HFFc6 (cell line): Measurements from ENCODE around the gene IRF2BPL. TPM values are rescaled to one million over a fixed set of nuclear protein-coding genes. Genes with fewer than 3 reads are reported as not detected.
"Not testable (repeated sequence)": the region's sequence is repeated elsewhere in the genome, so short reads cannot be mapped to it uniquely, and the experiment has no call there.

Experiments used
- DNase-seq: peaks from one replicate; pipeline ENCODE4 v3.0.0-alpha.2; 2018
- H3K27ac Mint-ChIP-seq: 2 replicates; pipeline ENCODE4 v1.8.0; 2020; ENCODE audit warnings: mild to moderate bottlenecking, mixed read lengths
- H3K27me3 Mint-ChIP-seq: 2 replicates; pipeline ENCODE4 v1.8.0; 2021; ENCODE audit warnings: mild to moderate bottlenecking, moderate library complexity, mixed read lengths; ENCODE audit not compliant: insufficient read depth
- H3K36me3 Mint-ChIP-seq: 2 replicates; pipeline ENCODE4 v1.8.0; 2021; ENCODE audit warnings: low read depth, mixed read lengths
- H3K4me1 Mint-ChIP-seq: 2 replicates; pipeline ENCODE4 v1.8.0; 2020; ENCODE audit warnings: low read depth, mixed read lengths
- H3K4me3 Mint-ChIP-seq: 2 replicates; pipeline ENCODE4 v1.8.0; 2020; ENCODE audit warnings: mild to moderate bottlenecking, moderate library complexity, mixed read lengths
- H3K9me3 Mint-ChIP-seq: 2 replicates; pipeline ENCODE4 v1.8.0; 2020; ENCODE audit warnings: mild to moderate bottlenecking, mixed read lengths
- total RNA-seq, 6 experiments: library from RNA; stranded (reverse); fragmentation: NEBNext Ultra II Directional; extraction: Animal tissue kit (Norgen Biotek cat#: 25700); gene quantifications; 2 replicates in 1 of 6; 3 replicates in 5 of 6; pipeline ENCODE4 v1.2.3, GENCODE V29; 2021
- TF ChIP-seq, protein P1 (sequence below): fragments of 200-600 bp; sonication (generic); IDR thresholded peaks from 2 replicates; pipeline ENCODE4 v1.5.0; 2021; ENCODE audit warnings: antibody characterized with exemption, mild to moderate bottlenecking

The IRF2BPL gene
- total RNA-seq, 6 experiments from 2014 or later: 37.1 to 46.3 (median 38.3) TPM

DNA sequence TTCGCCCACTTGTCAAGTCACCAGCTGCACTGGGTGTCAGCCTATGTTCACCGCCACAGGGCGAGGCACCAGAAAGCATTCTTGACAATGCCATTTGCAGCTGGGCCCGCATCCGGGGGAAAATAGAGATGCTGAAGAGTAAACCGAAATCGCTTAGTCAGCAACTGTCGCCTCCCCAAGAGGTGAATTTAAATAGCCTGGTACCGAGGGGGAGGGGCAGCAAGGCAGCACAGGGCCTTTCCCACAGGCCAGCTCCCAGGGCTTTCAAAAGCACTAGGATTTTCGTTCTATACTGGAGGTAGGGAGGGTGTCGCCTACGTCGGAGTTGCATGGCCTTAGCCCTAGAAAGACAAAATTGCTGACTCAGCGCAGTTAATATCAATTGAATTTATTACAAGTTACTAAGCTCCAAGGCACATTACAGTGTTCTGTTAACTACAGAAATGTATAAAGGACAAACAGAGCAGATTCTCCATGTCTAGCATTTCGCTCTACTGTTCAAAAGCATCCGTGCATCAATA, 4.3 kb downstream of the IRF2BPL start:
- no peak for DNase-seq
- H3K27ac Mint-ChIP-seq: peak overlapping the region; percentile 83
- TF ChIP-seq, protein P1, sequence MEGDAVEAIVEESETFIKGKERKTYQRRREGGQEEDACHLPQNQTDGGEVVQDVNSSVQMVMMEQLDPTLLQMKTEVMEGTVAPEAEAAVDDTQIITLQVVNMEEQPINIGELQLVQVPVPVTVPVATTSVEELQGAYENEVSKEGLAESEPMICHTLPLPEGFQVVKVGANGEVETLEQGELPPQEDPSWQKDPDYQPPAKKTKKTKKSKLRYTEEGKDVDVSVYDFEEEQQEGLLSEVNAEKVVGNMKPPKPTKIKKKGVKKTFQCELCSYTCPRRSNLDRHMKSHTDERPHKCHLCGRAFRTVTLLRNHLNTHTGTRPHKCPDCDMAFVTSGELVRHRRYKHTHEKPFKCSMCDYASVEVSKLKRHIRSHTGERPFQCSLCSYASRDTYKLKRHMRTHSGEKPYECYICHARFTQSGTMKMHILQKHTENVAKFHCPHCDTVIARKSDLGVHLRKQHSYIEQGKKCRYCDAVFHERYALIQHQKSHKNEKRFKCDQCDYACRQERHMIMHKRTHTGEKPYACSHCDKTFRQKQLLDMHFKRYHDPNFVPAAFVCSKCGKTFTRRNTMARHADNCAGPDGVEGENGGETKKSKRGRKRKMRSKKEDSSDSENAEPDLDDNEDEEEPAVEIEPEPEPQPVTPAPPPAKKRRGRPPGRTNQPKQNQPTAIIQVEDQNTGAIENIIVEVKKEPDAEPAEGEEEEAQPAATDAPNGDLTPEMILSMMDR: no peak
- peak overlapping the region; percentile 92 for H3K4me3 Mint-ChIP-seq
- H3K9me3 Mint-ChIP-seq: no peaks in the 10 kb centered on the region
- peaks cover 22% of the 10 kb centered on the region for H3K36me3 Mint-ChIP-seq
- peaks cover 11% of the 10 kb centered on the region for H3K27me3 Mint-ChIP-seq
- H3K4me1 Mint-ChIP-seq: peaks cover 34% of the 10 kb centered on the region

DNA sequence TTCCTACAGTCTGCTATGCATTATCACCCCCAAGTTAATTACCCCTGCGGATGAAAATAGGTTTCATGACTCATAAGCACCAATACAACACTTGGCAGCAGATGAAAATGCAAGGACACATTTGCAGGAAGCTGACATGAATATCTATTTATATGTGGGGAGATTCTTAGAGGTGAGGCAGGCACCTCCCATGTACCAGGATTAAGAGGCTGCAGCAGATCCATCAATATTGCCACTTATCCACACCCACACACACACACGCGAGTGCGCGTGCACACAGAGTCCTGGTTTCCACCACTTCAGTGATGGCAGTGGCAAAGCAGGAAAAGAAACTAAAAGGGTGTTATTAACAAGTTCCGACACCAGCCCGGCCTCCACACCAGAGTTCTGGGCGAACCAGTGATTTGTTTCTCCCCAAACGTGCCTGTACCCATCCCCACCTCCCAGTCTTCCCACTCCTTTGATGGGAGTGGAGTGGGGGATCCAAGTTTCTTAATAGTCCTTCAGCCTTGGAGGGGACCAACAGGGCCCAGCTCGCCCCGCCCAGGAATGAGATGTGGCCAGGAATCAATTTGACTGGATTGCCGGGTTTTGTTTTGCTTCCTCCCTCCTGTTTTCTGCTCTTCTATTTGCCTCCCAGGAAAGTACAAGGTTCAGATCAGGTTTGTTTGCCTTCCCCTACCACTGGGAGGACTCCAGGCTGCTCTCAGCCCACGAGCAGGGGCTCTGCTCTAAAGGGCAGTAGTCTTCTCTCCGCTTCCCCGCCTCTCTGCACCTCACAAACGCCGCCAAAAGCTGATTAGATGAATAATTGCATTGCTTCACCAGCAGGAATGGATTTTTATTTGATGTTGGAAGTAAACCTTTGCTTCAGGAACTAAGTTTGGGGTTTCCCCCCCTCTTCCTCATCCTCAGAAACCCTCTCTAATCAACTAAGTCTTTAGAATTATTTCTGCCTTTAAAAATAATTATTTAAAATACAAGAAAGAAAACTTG, 5.2 kb downstream of the IRF2BPL start:
- DNase-seq: peak; percentile 37

DNA sequence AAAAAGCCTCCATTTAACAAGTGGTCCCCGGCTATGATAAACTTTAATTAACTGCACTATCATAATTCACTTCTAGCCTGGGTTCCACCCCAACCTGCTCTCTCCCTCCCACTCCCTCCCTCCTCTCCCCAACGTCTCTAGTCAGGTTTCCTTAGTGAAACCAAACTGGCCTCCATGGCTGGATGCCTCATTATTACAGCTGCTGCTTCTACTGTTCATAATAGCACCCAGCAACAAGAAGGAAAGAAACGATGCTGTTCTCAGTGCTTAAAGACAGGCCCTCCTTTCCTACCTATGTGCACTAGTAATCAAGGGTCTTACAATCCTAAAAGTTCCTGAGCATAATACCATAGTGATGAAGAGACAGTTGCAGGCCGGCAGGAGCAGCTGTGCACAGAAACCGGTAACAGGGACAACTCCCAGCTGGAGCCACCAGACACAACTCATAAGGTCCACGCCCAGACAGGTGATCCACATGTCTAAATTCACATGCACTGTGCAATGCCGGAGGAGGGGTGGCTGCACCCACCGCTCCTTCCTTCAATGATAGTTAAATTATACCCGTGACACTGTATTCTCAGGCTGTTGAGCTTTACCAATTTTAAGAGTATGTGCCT, 6.2 kb downstream of the IRF2BPL start:
- Mint-ChIP-seq H3K4me1 (peaks cover 27% of the 10 kb centered on the region), H3K36me3 (peaks cover 22% of the 10 kb centered on the region), H3K9me3 (no peaks in the 10 kb centered on the region), H3K27me3 (peaks cover 11% of the 10 kb centered on the region), H3K4me3 (no peak overlapping the region), H3K27ac (peak overlapping the region; percentile 90; the same call in 1 of the 2 replicates)
- TF ChIP-seq, protein P1: no peak
- DNase-seq: no peak

More for the DNA sequence above, 5.2 kb downstream of the IRF2BPL start:
- H3K36me3 Mint-ChIP-seq: peaks cover 22% of the 10 kb centered on the region
- TF ChIP-seq, protein P1: peak; percentile 45
- peak overlapping the region; percentile 92 for H3K4me3 Mint-ChIP-seq
- H3K27me3 Mint-ChIP-seq: peaks cover 11% of the 10 kb centered on the region
- peaks cover 27% of the 10 kb centered on the region for H3K4me1 Mint-ChIP-seq
- H3K27ac Mint-ChIP-seq: peak overlapping the region; percentile 90
- no peaks in the 10 kb centered on the region for H3K9me3 Mint-ChIP-seq

DNA sequence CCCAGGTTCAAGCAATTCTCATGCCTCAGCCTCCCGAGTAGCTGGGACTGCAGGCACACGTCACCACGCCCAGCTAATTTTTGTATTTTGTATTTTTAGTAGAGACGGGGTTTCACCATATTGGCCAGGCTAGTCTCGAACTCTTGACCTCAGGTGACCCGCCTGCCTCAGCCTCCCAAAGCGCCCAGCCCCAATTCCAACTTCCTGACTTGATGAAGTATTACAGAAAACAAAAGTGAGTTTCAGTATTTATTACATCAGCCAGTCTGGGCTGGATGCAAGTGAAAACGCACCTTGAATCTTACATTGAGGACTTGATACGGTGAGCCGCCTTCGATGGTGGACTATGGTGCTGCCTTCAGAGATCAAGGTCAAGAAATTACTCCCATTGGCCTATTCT, 7.1 kb downstream of the IRF2BPL start:
- DNase-seq, H3K27ac Mint-ChIP-seq, H3K9me3 Mint-ChIP-seq, H3K27me3 Mint-ChIP-seq, H3K4me3 Mint-ChIP-seq: not testable (repeated sequence)
- Mint-ChIP-seq H3K4me1 (peaks cover 27% of the 10 kb centered on the region), H3K36me3 (peaks cover 20% of the 10 kb centered on the region)

DNA sequence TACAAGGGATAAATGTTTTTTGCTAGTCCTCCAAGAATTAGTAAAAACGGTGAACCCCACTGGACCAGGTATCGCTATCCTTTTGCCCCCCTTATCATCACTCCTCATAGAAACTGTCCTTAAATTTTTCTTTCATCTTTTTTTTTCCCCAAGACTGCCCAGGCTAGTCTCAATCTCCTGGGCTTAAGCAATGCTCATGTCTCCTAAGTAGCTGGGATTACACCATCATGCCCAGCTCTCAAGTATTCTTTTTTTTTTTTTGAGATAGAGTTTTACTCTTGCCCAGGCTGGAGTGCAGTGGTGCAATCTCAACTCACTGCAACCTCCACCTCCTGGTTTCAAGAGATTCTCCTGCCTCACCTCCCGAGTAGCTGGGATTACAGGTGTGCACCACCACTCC, 9.7 kb downstream of the IRF2BPL start:
- DNase-seq: no peak
- H3K27ac Mint-ChIP-seq: no peak overlapping the region
- peaks cover 16% of the 10 kb centered on the region for H3K4me1 Mint-ChIP-seq
- H3K36me3 Mint-ChIP-seq: no peaks in the 10 kb centered on the region
- H3K4me3 Mint-ChIP-seq: no peak overlapping the region
- TF ChIP-seq, protein P1: no peak
- H3K9me3 Mint-ChIP-seq: no peaks in the 10 kb centered on the region
- peaks cover 3% of the 10 kb centered on the region for H3K27me3 Mint-ChIP-seq

DNA sequence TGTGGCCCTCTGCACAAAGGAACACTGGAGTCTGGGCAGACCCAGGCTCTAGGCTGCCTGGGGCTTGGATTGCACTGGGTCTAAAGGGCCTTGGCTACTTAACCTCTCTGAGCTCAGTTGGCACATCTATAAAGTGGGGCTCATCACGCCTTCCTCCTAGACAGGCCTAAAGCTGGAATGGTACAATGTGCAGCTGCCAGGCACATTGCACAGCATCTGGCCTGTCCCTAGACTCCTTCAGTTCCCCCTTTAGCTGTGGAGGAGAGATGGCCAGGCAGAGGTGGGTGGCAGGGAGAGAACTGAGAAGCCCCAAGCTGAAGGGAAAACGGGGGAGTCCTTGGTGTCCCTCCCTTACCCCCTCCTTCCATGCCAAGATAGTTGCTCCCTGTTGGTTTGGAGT, 10.8 kb downstream of the IRF2BPL start:
- H3K4me3 Mint-ChIP-seq: no peak overlapping the region
- H3K4me1 Mint-ChIP-seq: peaks cover 5% of the 10 kb centered on the region
- H3K27me3 Mint-ChIP-seq: peaks cover 3% of the 10 kb centered on the region

More for the DNA sequence above, 10.8 kb downstream of the IRF2BPL start:
- no peak for DNase-seq
- TF ChIP-seq, protein P1: no peak
- Mint-ChIP-seq H3K9me3 (no peaks in the 10 kb centered on the region), H3K36me3 (no peaks in the 10 kb centered on the region), H3K27ac (no peak overlapping the region)
